HepG2 (cell line): Measurements from ENCODE around the gene CCDC30. TPM values are rescaled to one million over a fixed set of nuclear protein-coding genes. Genes with fewer than 3 reads are reported as not detected.
A peak's percentile ranks its signal among the peaks of the same experiment; 100 is the strongest.

ENCODE experiments used
- ATAC-seq: fragments of 200-7000 bp; cut with Tn5 transposase; 3 replicates; pipeline ENCODE4 v1.9.1; 2020; ENCODE audit warnings: mild to moderate bottlenecking, moderate library complexity
- BruUV-seq: library from RNA; stranded (reverse); fragments of 400-500 nt; replicated peaks from 2 replicates; lab custom pipeline; 2021; lab: Mats Ljungman, UMichigan
- CTCF ChIA-PET: fragments of 300-600 bp; formaldehyde crosslinking; extraction: SDS; loops from one replicate; lab custom pipeline; 2021; ENCODE audit warnings: low total read pairs, inconsistent platforms, low intra/inter-chr PET ratio; lab: Yijun Ruan, JAX
- POLR2A ChIA-PET: fragments of 350-600 bp; sonication (Branson Sonifier 250); formaldehyde crosslinking; loops from one replicate; lab custom pipeline; 2020; ENCODE audit warnings: antibody characterized with exemption, inconsistent platforms; lab: Yijun Ruan, JAX
- DNase-seq: peaks from one replicate; pipeline ENCODE4 v3.0.0-alpha.2; 2015; ENCODE audit warnings: low spot score
- FAIRE-seq: peaks from 3 replicates; lab custom pipeline; 2011; peaks lifted over from hg19 to GRCh38; lab: Jason Lieb, UNC
- H2AFZ ChIP-seq: one replicate; pipeline ENCODE4 v1.6.1; 2011; ENCODE audit warnings: low read length, inconsistent platforms
- H3K27ac ChIP-seq: fragments of 300-600 bp; 3 replicates; pipeline ENCODE4 v1.8.0; 2011; ENCODE audit warnings: mixed run types, mild to moderate bottlenecking, mixed read lengths, low read length, inconsistent platforms; ENCODE audit not compliant: insufficient read depth; ENCODE audit errors: extremely low read length
- H3K27me3 ChIP-seq, 2 experiments: fragments of 200-600 bp in 1 of 2; 2 replicates in 1 of 2; 3 replicates in 1 of 2; pipeline versions ENCODE4 v1.6.0 to v1.8.0; 2011; ENCODE audit warnings: low read length in 2 of 2, mild to moderate bottlenecking in 2 of 2, moderate library complexity in 2 of 2, inconsistent platforms in 1 of 2; ENCODE audit not compliant: insufficient read depth in 2 of 2, control insufficient read depth in 1 of 2
- H3K36me3 ChIP-seq, 2 experiments: fragments of 200-600 bp in 1 of 2; replicated peaks in 1 of 2; 2 replicates in 1 of 2; 3 replicates in 1 of 2; pipeline versions ENCODE4 v1.5.1 to v1.8.0; 2011; ENCODE audit warnings: low read length in 2 of 2, inconsistent platforms in 1 of 2; ENCODE audit not compliant: insufficient read depth in 2 of 2, control insufficient read depth in 1 of 2
- H3K4me1 ChIP-seq: 2 replicates; pipeline ENCODE4 v1.5.1; 2012; ENCODE audit warnings: low read length, inconsistent platforms; ENCODE audit not compliant: insufficient read depth
- H3K4me2 ChIP-seq: 2 replicates; pipeline ENCODE4 v1.6.0; 2011; ENCODE audit warnings: low read depth, low read length, inconsistent platforms
- H3K4me3 ChIP-seq, 3 experiments: fragments of 200-600 bp in 1 of 3; sonication (generic), shearing (Covaris generic) in 1 of 3; replicated peaks in 1 of 3; 2 replicates each; pipeline ENCODE4 v1.5.1; 2011 to 2016; ENCODE audit warnings: low read length in 3 of 3, inconsistent platforms in 2 of 3, low read depth in 2 of 3, mild to moderate bottlenecking in 2 of 3, control low read depth in 1 of 3, mixed read lengths in 1 of 3; ENCODE audit not compliant: insufficient read depth in 1 of 3
- H3K79me2 ChIP-seq: one replicate; pipeline ENCODE4 v1.6.1; 2011; ENCODE audit warnings: low read length, inconsistent platforms; ENCODE audit not compliant: insufficient read depth
- H3K9ac ChIP-seq: 2 replicates; pipeline ENCODE4 v1.6.0; 2011; ENCODE audit warnings: mild to moderate bottlenecking, low read depth, low read length, inconsistent platforms; ENCODE audit not compliant: insufficient read depth
- H3K9me3 ChIP-seq: 2 replicates; pipeline ENCODE4 v1.5.1; 2012; ENCODE audit warnings: mild to moderate bottlenecking, low read length
- H4K20me1 ChIP-seq: 2 replicates; pipeline ENCODE4 v1.6.0; 2011; ENCODE audit warnings: inconsistent platforms, mild to moderate bottlenecking, low read length, moderate library complexity; ENCODE audit not compliant: insufficient read depth
- AGO2 ChIP-seq: fragments of 200-400 bp; formaldehyde crosslinking; optimal IDR thresholded peaks from 2 replicates; pipeline ENCODE3; 2017; ENCODE audit warnings: mild to moderate bottlenecking, low read depth, low read length, moderate library complexity
- ATM ChIP-seq: fragments of 450-650 bp; IDR thresholded peaks from 2 replicates; pipeline ENCODE4 v1.7.1; 2017; ENCODE audit warnings: mild to moderate bottlenecking, borderline replicate concordance
- CHCHD3 ChIP-seq: sonication (generic); formaldehyde crosslinking; IDR thresholded peaks from 2 replicates; pipeline ENCODE4 v1.8.0; 2022; ENCODE audit warnings: mild to moderate bottlenecking, missing genetic modification reagents, moderate library complexity
- ERF ChIP-seq: IDR thresholded peaks from 2 replicates; pipeline ENCODE4 v1.6.1; 2018; ENCODE audit warnings: missing biosample characterization, missing genetic modification reagents
- FOXP1 ChIP-seq, 2 experiments: fragments of 450-650 bp in 1 of 2; IDR thresholded peaks; 2 replicates each; pipeline ENCODE4 v1.6.1; 2017 to 2018; ENCODE audit warnings: antibody characterized with exemption in 1 of 2
- MTA1 ChIP-seq: sonication (generic); formaldehyde crosslinking; IDR thresholded peaks from 2 replicates; pipeline ENCODE4 v1.4.0; 2020; ENCODE audit warnings: missing genetic modification reagents, mild to moderate bottlenecking, borderline replicate concordance
- NFYC ChIP-seq: IDR thresholded peaks from 2 replicates; pipeline ENCODE4 v1.6.1; 2016; ENCODE audit warnings: missing genetic modification reagents, missing compliant biosample characterization
- PAWR ChIP-seq: sonication (generic); formaldehyde crosslinking; IDR thresholded peaks from 2 replicates; pipeline ENCODE4 v1.4.0; 2020; ENCODE audit warnings: missing genetic modification reagents, mild to moderate bottlenecking, borderline replicate concordance
- RARG ChIP-seq: sonication (generic); formaldehyde crosslinking; IDR thresholded peaks from 2 replicates; pipeline ENCODE4 v1.4.0; 2020; ENCODE audit warnings: low read depth, mild to moderate bottlenecking, missing genetic modification reagents
- SMAD9 ChIP-seq: sonication (generic); formaldehyde crosslinking; IDR thresholded peaks from 2 replicates; pipeline ENCODE4 v1.5.1; 2020; ENCODE audit warnings: mild to moderate bottlenecking, missing genetic modification reagents
- SP5 ChIP-seq: IDR thresholded peaks from 2 replicates; pipeline ENCODE4 v1.6.1; 2016; ENCODE audit warnings: low read depth, borderline replicate concordance
- ZKSCAN8 ChIP-seq: IDR thresholded peaks from 2 replicates; pipeline ENCODE4 v1.6.1; 2016; ENCODE audit warnings: borderline replicate concordance, missing genetic modification reagents, missing compliant biosample characterization
- ZNF530 ChIP-seq: sonication (generic); formaldehyde crosslinking; IDR thresholded peaks from 2 replicates; pipeline ENCODE4 v1.5.0; 2020; ENCODE audit warnings: low read depth, mild to moderate bottlenecking, missing genetic modification reagents
- ZNF558 ChIP-seq: sonication (generic); formaldehyde crosslinking; IDR thresholded peaks from 2 replicates; pipeline ENCODE4 v1.9.0; 2022; ENCODE audit warnings: mild to moderate bottlenecking, missing genetic modification reagents, borderline replicate concordance
- ZNF644 ChIP-seq: IDR thresholded peaks from 2 replicates; pipeline ENCODE4 v1.6.1; 2016; ENCODE audit warnings: low read depth
- WGBS: methylation state at CpG from one replicate; pipeline ENCODE4 v1.1.6; 2017; ENCODE audit warnings: low lambda C conversion rate; 5-methylcytosine and 5-hydroxymethylcytosine counted together
- in situ Hi-C: cut with HindIII; loops from 2 replicates; pipeline ENCODE4 v1.10.0; 2017; ENCODE audit warnings: low pct_unique_long_range_greater_than_20kb; ENCODE audit not compliant: extremely low pct_ligation_motif_present
- intact Hi-C: fragments of 100-400 bp; cut with micrococcal nuclease; formaldehyde crosslinking; loops from one replicate; pipeline ENCODE4 v1.10.0; 2022; ENCODE audit not compliant: unreplicated experiment
- polyA plus RNA-seq, 8 experiments: library from polyadenylated mRNA; depleted of rRNA in 3 of 8; stranded (reverse) in 7 of 8; unstranded in 1 of 8; fragments of >200 nt; fragmentation: Illumina TruSeq in 4 of 8; extraction: Trizol in 4 of 8; gene quantifications; 2 replicates each; pipeline versions ENCODE4 v1.2.1 to v1.2.3, GENCODE V29; 2011 to 2016; ENCODE audit warnings: low read depth in 4 of 8, missing spikeins in 1 of 8, mixed read lengths in 1 of 8; ENCODE audit not compliant: insufficient read depth in 1 of 8
- total RNA-seq, 5 experiments: library from RNA; depleted of rRNA; stranded (reverse); fragments of >200 nt; fragmentation: Illumina TruSeq; extraction: Trizol; gene quantifications; 2 replicates each; pipeline ENCODE4 v1.2.3, GENCODE V29; 2016; ENCODE audit warnings: low read depth in 1 of 5
- TF ChIP-seq, protein P1 (sequence below): sonication (generic); formaldehyde crosslinking; IDR thresholded peaks from 2 replicates; pipeline ENCODE4 v1.4.0; 2020; ENCODE audit warnings: missing genetic modification reagents
- TF ChIP-seq, protein P2 (sequence below): sonication (generic); formaldehyde crosslinking; IDR thresholded peaks from 2 replicates; pipeline ENCODE4 v1.5.1; 2020; ENCODE audit warnings: missing genetic modification reagents, mild to moderate bottlenecking, borderline replicate concordance
- TF ChIP-seq, protein P3 (sequence below): sonication (generic); formaldehyde crosslinking; conservative IDR thresholded peaks from 2 replicates; pipeline ENCODE4 v1.4.0; 2020; ENCODE audit warnings: missing genetic modification reagents

CCDC30 gene
- total and polyA plus RNA-seq, 2 of the 13 experiments (the other 11 are each of a cell fraction or from before 2014, with no cell fraction given) = 0.25 to 0.77 TPM

DNA sequence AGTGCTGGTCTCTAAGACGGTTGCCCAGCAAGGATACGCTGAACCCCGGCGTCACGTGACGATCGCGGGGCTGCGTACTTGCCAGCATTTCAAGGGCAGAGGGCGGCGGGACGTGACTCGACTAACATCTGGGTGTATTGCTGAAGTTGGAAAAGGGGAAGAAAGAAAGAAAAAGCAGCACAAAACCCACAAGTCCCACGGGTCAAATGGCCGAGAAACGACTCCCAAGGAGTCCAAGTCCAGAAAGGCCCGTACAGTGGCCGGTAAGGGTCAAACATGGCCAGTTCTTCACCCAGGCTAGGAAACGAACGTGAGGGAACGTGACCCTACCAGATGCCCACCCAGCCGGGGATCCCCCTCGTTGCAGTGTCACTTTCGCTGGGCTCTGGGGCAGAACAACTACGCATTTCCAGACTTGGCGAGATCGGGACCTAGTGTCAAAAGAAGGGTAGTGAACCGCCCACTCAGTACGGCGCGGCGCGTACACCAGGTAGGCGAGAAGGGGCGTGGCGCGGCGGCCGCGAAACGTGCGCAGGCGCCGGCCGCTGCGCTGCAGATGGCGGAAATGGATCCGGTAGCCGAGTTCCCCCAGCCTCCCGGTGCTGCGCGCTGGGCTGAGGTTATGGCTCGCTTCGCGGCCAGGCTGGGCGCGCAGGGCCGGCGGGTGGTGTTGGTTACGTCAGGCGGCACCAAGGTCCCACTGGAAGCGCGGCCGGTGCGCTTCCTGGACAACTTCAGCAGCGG, 6.9 kb upstream of the CCDC30 start, which contains the start of the genes PPCS and ZMYND12:
Gene PPCS, plus strand, starts transcription at position 534 of the 744 bp plus-strand sequence. Its CDS starts 23 bp downstream, at position 557.
Gene ZMYND12, minus strand, starts transcription at position 13 of the 744 bp plus-strand sequence. CDS start 25 bp downstream, outside the sequence.
- DNase-seq = peak; percentile 74
- intact Hi-C loops = no loop called here
- FAIRE-seq = peak; percentile 49
- TF ChIP-seq MTA1 = no peak
- TF ChIP-seq, protein P1, sequence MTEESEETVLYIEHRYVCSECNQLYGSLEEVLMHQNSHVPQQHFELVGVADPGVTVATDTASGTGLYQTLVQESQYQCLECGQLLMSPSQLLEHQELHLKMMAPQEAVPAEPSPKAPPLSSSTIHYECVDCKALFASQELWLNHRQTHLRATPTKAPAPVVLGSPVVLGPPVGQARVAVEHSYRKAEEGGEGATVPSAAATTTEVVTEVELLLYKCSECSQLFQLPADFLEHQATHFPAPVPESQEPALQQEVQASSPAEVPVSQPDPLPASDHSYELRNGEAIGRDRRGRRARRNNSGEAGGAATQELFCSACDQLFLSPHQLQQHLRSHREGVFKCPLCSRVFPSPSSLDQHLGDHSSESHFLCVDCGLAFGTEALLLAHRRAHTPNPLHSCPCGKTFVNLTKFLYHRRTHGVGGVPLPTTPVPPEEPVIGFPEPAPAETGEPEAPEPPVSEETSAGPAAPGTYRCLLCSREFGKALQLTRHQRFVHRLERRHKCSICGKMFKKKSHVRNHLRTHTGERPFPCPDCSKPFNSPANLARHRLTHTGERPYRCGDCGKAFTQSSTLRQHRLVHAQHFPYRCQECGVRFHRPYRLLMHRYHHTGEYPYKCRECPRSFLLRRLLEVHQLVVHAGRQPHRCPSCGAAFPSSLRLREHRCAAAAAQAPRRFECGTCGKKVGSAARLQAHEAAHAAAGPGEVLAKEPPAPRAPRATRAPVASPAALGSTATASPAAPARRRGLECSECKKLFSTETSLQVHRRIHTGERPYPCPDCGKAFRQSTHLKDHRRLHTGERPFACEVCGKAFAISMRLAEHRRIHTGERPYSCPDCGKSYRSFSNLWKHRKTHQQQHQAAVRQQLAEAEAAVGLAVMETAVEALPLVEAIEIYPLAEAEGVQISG (CRISPR knock-in tag) = peak; percentile 59
- TF ChIP-seq, protein P2, sequence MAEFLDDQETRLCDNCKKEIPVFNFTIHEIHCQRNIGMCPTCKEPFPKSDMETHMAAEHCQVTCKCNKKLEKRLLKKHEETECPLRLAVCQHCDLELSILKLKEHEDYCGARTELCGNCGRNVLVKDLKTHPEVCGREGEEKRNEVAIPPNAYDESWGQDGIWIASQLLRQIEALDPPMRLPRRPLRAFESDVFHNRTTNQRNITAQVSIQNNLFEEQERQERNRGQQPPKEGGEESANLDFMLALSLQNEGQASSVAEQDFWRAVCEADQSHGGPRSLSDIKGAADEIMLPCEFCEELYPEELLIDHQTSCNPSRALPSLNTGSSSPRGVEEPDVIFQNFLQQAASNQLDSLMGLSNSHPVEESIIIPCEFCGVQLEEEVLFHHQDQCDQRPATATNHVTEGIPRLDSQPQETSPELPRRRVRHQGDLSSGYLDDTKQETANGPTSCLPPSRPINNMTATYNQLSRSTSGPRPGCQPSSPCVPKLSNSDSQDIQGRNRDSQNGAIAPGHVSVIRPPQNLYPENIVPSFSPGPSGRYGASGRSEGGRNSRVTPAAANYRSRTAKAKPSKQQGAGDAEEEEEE = no peak
- no peak; the same call in 1 of the 2 replicates for TF ChIP-seq ZNF558 (CRISPR knock-in tag)
- TF ChIP-seq CHCHD3 = no peak; the same call in 1 of the 2 replicates
- no peak for TF ChIP-seq ATM
- TF ChIP-seq, protein P3, sequence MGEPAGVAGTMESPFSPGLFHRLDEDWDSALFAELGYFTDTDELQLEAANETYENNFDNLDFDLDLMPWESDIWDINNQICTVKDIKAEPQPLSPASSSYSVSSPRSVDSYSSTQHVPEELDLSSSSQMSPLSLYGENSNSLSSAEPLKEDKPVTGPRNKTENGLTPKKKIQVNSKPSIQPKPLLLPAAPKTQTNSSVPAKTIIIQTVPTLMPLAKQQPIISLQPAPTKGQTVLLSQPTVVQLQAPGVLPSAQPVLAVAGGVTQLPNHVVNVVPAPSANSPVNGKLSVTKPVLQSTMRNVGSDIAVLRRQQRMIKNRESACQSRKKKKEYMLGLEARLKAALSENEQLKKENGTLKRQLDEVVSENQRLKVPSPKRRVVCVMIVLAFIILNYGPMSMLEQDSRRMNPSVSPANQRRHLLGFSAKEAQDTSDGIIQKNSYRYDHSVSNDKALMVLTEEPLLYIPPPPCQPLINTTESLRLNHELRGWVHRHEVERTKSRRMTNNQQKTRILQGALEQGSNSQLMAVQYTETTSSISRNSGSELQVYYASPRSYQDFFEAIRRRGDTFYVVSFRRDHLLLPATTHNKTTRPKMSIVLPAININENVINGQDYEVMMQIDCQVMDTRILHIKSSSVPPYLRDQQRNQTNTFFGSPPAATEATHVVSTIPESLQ (CRISPR knock-in tag) = peak; percentile 86; the same call in 1 of the 2 replicates
- TF ChIP-seq ZKSCAN8 = 0 out of 2 replicates have a peak, but pooled peaks have one; percentile 17
- peak; percentile 54 for TF ChIP-seq ERF
- no peak for TF ChIP-seq NFYC (CRISPR knock-in tag)
- no peak for TF ChIP-seq ZNF530 (CRISPR knock-in tag)
- no peak for TF ChIP-seq SMAD9 (CRISPR knock-in tag)
- TF ChIP-seq PAWR (CRISPR knock-in tag) = peak; percentile 85; the same call in 1 of the 2 replicates
- TF ChIP-seq FOXP1 (IDR thresholded peaks at IDR 0.05) = no peak
- peak; percentile 26; the same call in 1 of the 2 replicates for TF ChIP-seq FOXP1 (CRISPR knock-in tag; IDR thresholded peaks at IDR 0.05)
- 0 out of 2 replicates have a peak, but pooled peaks have one; percentile 9 for TF ChIP-seq ZNF644 (CRISPR knock-in tag)
- no peak for TF ChIP-seq RARG (CRISPR knock-in tag)
- TF ChIP-seq AGO2 = peak; percentile 87
- peak; percentile 82 for TF ChIP-seq SP5 (CRISPR knock-in tag)

More for the DNA sequence above, 6.9 kb upstream of the CCDC30 start, which contains the start of the genes PPCS and ZMYND12:
- peak within 1 kb of the TSS; percentile 90 to 97 (median 96) for H3K4me3 ChIP-seq
- no peaks in the 10 kb centered on the region; a peak in 1 of 5 replicates for H3K27me3 ChIP-seq
- H3K36me3 ChIP-seq = peaks cover 1 to 6% of the 10 kb centered on the region in 2 experiments; a peak in 3 of 5 replicates
- 1% methylated on average over 18 of the region's 66 CpGs for WGBS
- peak within 1 kb of the TSS; percentile 74 for H3K27ac ChIP-seq
- ChIA-PET CTCF (no interaction called here), POLR2A (interaction anchor here (1.0 to 1.2 kb wide), 3 partner anchors 10 to 202 kb away, joined by 3 to 8 read pairs (median 3); partner anchors contain the start of gene PPIH)
- peak within 1 kb of the TSS; percentile 24 for H2AFZ ChIP-seq
- H3K9ac ChIP-seq = peak within 1 kb of the TSS; percentile 93
- peak; percentile 96 for ATAC-seq
- H4K20me1 ChIP-seq = no peaks in the 10 kb centered on the region
- TSS peak; percentile 83 for BruUV-seq
- in situ Hi-C loops = no loop called here
- H3K4me2 ChIP-seq = peak within 1 kb of the TSS; percentile 99
- H3K9me3 ChIP-seq = no peaks in the 10 kb centered on the region
- H3K4me1 ChIP-seq = peaks cover 34% of the 10 kb centered on the region
- H3K79me2 ChIP-seq = peaks cover 12% of the 10 kb centered on the region
